ENCODE results near the gene KCNRG. TPM values are rescaled to one million over a fixed set of nuclear protein-coding genes. Genes with fewer than 3 reads are reported as not detected.
A peak's percentile ranks its signal among the peaks of the same experiment; 100 is the strongest.

The KCNRG gene
- total and polyA plus RNA-seq, 2 of the 4 experiments (the other 2 are of a cell fraction) = 0.51 to 2.7 TPM

GRCh38 chr13:49998714-49999624, 16.3 kb upstream of the KCNRG start:
- CTCF ChIA-PET = interaction anchor here (0.6 to 2.1 kb wide), 2 partner anchors 16 to 27 kb away, joined by 5 to 6 read pairs; partner anchors contain the start of gene KCNRG
- Histone ChIP-seq H3K18ac (ENCODE audit: low read depth, low read length) (no peak overlapping the region), H3K9me1 (ENCODE audit: insufficient read depth, low read length) (peaks cover 8% of the 10 kb centered on the region), H2BK5ac (ENCODE audit: low read depth, low read length, poor library complexity, severe bottlenecking) (no peak overlapping the region), H3K9ac (ENCODE audit: low read depth, low read length) (no peak overlapping the region), H2AK9ac (replicated peaks; ENCODE audit: low read depth, low read length, poor library complexity) (no peak overlapping the region), H3K4me1 (ENCODE audit: control insufficient read depth, insufficient read depth, low read length) (peaks cover 4% of the 10 kb centered on the region), H4K5ac (ENCODE audit: low read depth, low read length) (no peak overlapping the region), H3K36me3 (ENCODE audit: control insufficient read depth, insufficient read depth, low read length) (peaks cover 14% of the 10 kb centered on the region), H4K20me1 (ENCODE audit: insufficient read depth, low read length) (peaks cover 5% of the 10 kb centered on the region; the same call in 1 of the 2 replicates), H3K9me3 (ENCODE audit: control insufficient read depth, insufficient read depth, low read length) (no peaks in the 10 kb centered on the region), H3K4me3 (ENCODE audit: insufficient read depth, low read depth, low read length) (no peak overlapping the region), H2BK20ac (ENCODE audit: low read depth, low read length) (no peak overlapping the region), H3K27ac (ENCODE audit: insufficient read depth, low read length) (no peak overlapping the region), H2BK120ac (ENCODE audit: low read depth, low read length) (no peak overlapping the region), H3K56ac (ENCODE audit: extremely low read depth, insufficient read depth, low read length) (no peak overlapping the region), H3K14ac (replicated peaks; ENCODE audit: low read depth, low read length) (no peak overlapping the region), H3K23ac (ENCODE audit: low read depth, low read length) (peak overlapping the region; percentile 68; the same call in 1 of the 2 replicates), H3K79me1 (ENCODE audit: low read depth in 1 of 2, low read length in 2 of 2) (peaks cover 15 to 45% of the 10 kb centered on the region in 2 experiments), H4K8ac (ENCODE audit: low read depth in 2 of 2, low read length in 2 of 2) (peak overlapping the region in 1 of 2 experiments; percentile 38; a peak in 1 of 4 replicates), H4K91ac (ENCODE audit: insufficient read depth, low read depth, low read length) (no peak overlapping the region), H3K4me2 (ENCODE audit: low read depth, low read length) (peak overlapping the region; percentile 80), H2BK15ac (ENCODE audit: low read depth, low read length) (no peak overlapping the region), H3K27me3 (ENCODE audit: control insufficient read depth, insufficient read depth, low read length) (no peaks in the 10 kb centered on the region), H2AFZ (replicated peaks; ENCODE audit: low read length, poor library complexity) (no peak overlapping the region), H2AK5ac (ENCODE audit: low read depth, low read length) (no peak overlapping the region), H3K4ac (ENCODE audit: low read depth, low read length) (no peak overlapping the region)
- intact Hi-C loops (cut with micrococcal nuclease) (loop anchor here (5.0 kb wide), 2 partner anchors 803 to 913 kb away; no protein-coding TSS in a partner anchor), in situ Hi-C loops (cut with MboI; ENCODE audit: low sequenced_read_pairs) (loop anchor here (25.0 kb wide), 1 partner anchor 913 kb away; the partner anchor contains the start of gene RNASEH2B), dilution Hi-C loops (cut with HindIII; ENCODE audit: low sequenced_read_pairs, unreplicated experiment) (no loop called here)
- POLR2A ChIA-PET (ENCODE audit: unreplicated experiment) = no interaction called here
- DNase-seq (no peak), ATAC-seq (ENCODE audit: low read depth) (no peak)
- 71% methylated on average over 3 of the region's 22 CpGs; no CpG with 5 or more reads in 1 of the 2 experiments for WGBS, 2 experiments (ENCODE audit: extremely low coverage in 2 of 2, insufficient read length in 1 of 2)
- TF ChIP-seq RAD21 (IDR thresholded peaks at IDR 0.05; ENCODE audit: low read length) = no peak
- TF ChIP-seq CHD1 (IDR thresholded peaks at IDR 0.05; ENCODE audit: low read depth, low read length) = no peak
- no peak for TF ChIP-seq RCOR1 (IDR thresholded peaks at IDR 0.05; ENCODE audit: insufficient replicate concordance, low read length)
- no peak for TF ChIP-seq SMC3 (IDR thresholded peaks at IDR 0.05; ENCODE audit: low read depth, low read length)
- TF ChIP-seq FOS (IDR thresholded peaks at IDR 0.05; ENCODE audit: low read depth, low read length) = no peak
- TF ChIP-seq BHLHE40 (IDR thresholded peaks at IDR 0.05; ENCODE audit: low read depth, low read length) = no peak
- no peak for TF ChIP-seq NFE2L2 (IDR thresholded peaks at IDR 0.05; ENCODE audit: low read depth, low read length)
- TF ChIP-seq MAFK (IDR thresholded peaks at IDR 0.05; ENCODE audit: low read depth, low read length) = no peak
- TSS peak; percentile 36 for BruUV-seq (replicated peaks)

Measured in IMR-90 (cell line).